Ishikawa (cell line): ENCODE data around the gene MLF1.

Experiments
- CEBPB ChIP-seq: IDR thresholded peaks from 2 replicates; pipeline ENCODE4 v1.6.1; 2012
- CREB1 ChIP-seq: IDR thresholded peaks from 2 replicates; pipeline ENCODE4 v1.6.1; 2012; ENCODE audit warnings: low read depth
- EGR1 ChIP-seq: IDR thresholded peaks from 2 replicates; pipeline ENCODE4 v1.6.1; 2012
- EP300 ChIP-seq: IDR thresholded peaks from 2 replicates; pipeline ENCODE4 v1.6.1; 2012; ENCODE audit warnings: borderline replicate concordance
- FOXM1 ChIP-seq: IDR thresholded peaks from 2 replicates; pipeline ENCODE4 v1.6.1; 2012; ENCODE audit warnings: low read depth, borderline replicate concordance
- MAX ChIP-seq: IDR thresholded peaks from 2 replicates; pipeline ENCODE4 v1.6.1; 2012
- RAD21 ChIP-seq: IDR thresholded peaks from 2 replicates; pipeline ENCODE4 v1.6.1; 2012; ENCODE audit warnings: low read depth
- TAF1 ChIP-seq: IDR thresholded peaks from 2 replicates; pipeline ENCODE4 v1.6.1; 2012; ENCODE audit warnings: low read depth, mild to moderate bottlenecking
- TCF12 ChIP-seq: IDR thresholded peaks from 2 replicates; pipeline ENCODE4 v1.6.1; 2012; ENCODE audit warnings: low read depth
- TEAD4 ChIP-seq: IDR thresholded peaks from 2 replicates; pipeline ENCODE4 v1.6.1; 2012
- YY1 ChIP-seq: IDR thresholded peaks from 2 replicates; pipeline ENCODE4 v1.6.1; 2012; ENCODE audit warnings: low read depth
- ZBTB7A ChIP-seq: IDR thresholded peaks from 2 replicates; pipeline ENCODE4 v1.6.1; 2012; ENCODE audit warnings: low read depth
- TF ChIP-seq, protein P1 (sequence below): IDR thresholded peaks from 2 replicates; pipeline ENCODE4 v1.6.1; 2012; ENCODE audit warnings: low read depth, mild to moderate bottlenecking
- TF ChIP-seq, protein P2 (sequence below): IDR thresholded peaks from 2 replicates; pipeline ENCODE4 v1.6.1; 2012

DNA sequence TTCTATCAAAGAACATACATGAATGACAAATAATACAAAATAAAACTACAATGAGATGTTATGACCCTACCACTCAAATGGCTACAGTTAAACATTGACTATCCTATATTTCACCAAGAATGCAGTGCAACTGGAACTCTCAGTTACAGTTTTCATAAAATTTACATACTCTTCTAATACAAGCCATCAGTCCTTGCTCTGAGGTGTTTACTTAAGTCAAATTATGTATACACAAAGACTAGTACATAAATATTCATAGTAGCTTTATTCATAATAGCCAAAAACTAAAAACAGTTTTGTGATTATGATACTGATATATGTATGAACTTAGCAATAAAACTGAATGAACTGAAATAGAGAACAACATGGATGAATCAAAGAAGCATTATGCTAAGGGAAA is 19.2 kb downstream of the MLF1 start:
- TF ChIP-seq TAF1 (no peak), MAX (no peak), TEAD4 (no peak), CREB1 (no peak), EGR1 (no peak), RAD21 (no peak), EP300 (no peak), ZBTB7A (no peak), TCF12 (no peak), YY1 (no peak), FOXM1 (no peak), CEBPB (no peak)
- TF ChIP-seq, protein P1, sequence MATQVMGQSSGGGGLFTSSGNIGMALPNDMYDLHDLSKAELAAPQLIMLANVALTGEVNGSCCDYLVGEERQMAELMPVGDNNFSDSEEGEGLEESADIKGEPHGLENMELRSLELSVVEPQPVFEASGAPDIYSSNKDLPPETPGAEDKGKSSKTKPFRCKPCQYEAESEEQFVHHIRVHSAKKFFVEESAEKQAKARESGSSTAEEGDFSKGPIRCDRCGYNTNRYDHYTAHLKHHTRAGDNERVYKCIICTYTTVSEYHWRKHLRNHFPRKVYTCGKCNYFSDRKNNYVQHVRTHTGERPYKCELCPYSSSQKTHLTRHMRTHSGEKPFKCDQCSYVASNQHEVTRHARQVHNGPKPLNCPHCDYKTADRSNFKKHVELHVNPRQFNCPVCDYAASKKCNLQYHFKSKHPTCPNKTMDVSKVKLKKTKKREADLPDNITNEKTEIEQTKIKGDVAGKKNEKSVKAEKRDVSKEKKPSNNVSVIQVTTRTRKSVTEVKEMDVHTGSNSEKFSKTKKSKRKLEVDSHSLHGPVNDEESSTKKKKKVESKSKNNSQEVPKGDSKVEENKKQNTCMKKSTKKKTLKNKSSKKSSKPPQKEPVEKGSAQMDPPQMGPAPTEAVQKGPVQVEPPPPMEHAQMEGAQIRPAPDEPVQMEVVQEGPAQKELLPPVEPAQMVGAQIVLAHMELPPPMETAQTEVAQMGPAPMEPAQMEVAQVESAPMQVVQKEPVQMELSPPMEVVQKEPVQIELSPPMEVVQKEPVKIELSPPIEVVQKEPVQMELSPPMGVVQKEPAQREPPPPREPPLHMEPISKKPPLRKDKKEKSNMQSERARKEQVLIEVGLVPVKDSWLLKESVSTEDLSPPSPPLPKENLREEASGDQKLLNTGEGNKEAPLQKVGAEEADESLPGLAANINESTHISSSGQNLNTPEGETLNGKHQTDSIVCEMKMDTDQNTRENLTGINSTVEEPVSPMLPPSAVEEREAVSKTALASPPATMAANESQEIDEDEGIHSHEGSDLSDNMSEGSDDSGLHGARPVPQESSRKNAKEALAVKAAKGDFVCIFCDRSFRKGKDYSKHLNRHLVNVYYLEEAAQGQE, result no peak
- TF ChIP-seq, protein P2, sequence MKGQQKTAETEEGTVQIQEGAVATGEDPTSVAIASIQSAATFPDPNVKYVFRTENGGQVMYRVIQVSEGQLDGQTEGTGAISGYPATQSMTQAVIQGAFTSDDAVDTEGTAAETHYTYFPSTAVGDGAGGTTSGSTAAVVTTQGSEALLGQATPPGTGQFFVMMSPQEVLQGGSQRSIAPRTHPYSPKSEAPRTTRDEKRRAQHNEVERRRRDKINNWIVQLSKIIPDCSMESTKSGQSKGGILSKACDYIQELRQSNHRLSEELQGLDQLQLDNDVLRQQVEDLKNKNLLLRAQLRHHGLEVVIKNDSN, result no peak
